GDM1 (cell line): ENCODE measurements around the gene MYBPC2.

Experiments
- DNase-seq: peaks from one replicate; lab custom pipeline; 2025; lab: John Stamatoyannopoulos, UW

The MYBPC2 gene

GRCh38 chr19:50410109-50410508 lies 22.6 kb upstream of the MYBPC2 start:
- no peak for DNase-seq

- no peak for DNase-seq
These were observed 20.3 kb upstream of the MYBPC2 start for GRCh38 chr19:50412419-50412818.

- DNase-seq: no peak
These were observed 19.6 kb upstream of the MYBPC2 start for GRCh38 chr19:50413096-50413495.

GRCh38 chr19:50413531-50413930 lies 19.2 kb upstream of the MYBPC2 start:
- no peak for DNase-seq

GRCh38 chr19:50414864-50415660 lies 17.6 kb upstream of the MYBPC2 start:
- DNase-seq: peak; percentile 3

- DNase-seq: peak; percentile 34
These were observed 17.0 kb upstream of the MYBPC2 start for GRCh38 chr19:50415661-50416033.

GRCh38 chr19:50416034-50416977 lies 16.4 kb upstream of the MYBPC2 start:
- DNase-seq: no peak

GRCh38 chr19:50417111-50418081 lies 15.3 kb upstream of the MYBPC2 start:
- no peak for DNase-seq

- DNase-seq: no peak
These were observed 14.3 kb upstream of the MYBPC2 start, which contains the start of gene SPIB for GRCh38 chr19:50418176-50419021. Gene SPIB (plus strand): TSS chr19:50418938. CDS start chr19:50418963, 25 bp downstream.

- DNase-seq: no peak
These were observed 13.6 kb upstream of the MYBPC2 start for GRCh38 chr19:50419022-50419579.

- no peak for DNase-seq
These were observed 13.1 kb upstream of the MYBPC2 start for GRCh38 chr19:50419580-50420035.

GRCh38 chr19:50420127-50420526 lies 12.6 kb upstream of the MYBPC2 start:
- DNase-seq: no peak

GRCh38 chr19:50420808-50421207 lies 11.9 kb upstream of the MYBPC2 start:
- DNase-seq: no peak

GRCh38 chr19:50422397-50423278 lies 10.1 kb upstream of the MYBPC2 start:
- no peak for DNase-seq

GRCh38 chr19:50423279-50424113 lies 9.2 kb upstream of the MYBPC2 start:
- DNase-seq: no peak

- no peak for DNase-seq
These were observed 7.1 kb upstream of the MYBPC2 start for GRCh38 chr19:50425581-50425980.

- no peak for DNase-seq
These were observed 5.3 kb upstream of the MYBPC2 start for GRCh38 chr19:50427318-50427925.

- peak; percentile 73 for DNase-seq
These were observed 4.7 kb upstream of the MYBPC2 start for GRCh38 chr19:50427997-50428425.
